ENCODE data around the gene KCND2.
"Not testable (repeated sequence)": the region's sequence is repeated elsewhere in the genome, so short reads cannot be mapped to it uniquely, and the experiment has no call there.

KCND2 gene

DNA sequence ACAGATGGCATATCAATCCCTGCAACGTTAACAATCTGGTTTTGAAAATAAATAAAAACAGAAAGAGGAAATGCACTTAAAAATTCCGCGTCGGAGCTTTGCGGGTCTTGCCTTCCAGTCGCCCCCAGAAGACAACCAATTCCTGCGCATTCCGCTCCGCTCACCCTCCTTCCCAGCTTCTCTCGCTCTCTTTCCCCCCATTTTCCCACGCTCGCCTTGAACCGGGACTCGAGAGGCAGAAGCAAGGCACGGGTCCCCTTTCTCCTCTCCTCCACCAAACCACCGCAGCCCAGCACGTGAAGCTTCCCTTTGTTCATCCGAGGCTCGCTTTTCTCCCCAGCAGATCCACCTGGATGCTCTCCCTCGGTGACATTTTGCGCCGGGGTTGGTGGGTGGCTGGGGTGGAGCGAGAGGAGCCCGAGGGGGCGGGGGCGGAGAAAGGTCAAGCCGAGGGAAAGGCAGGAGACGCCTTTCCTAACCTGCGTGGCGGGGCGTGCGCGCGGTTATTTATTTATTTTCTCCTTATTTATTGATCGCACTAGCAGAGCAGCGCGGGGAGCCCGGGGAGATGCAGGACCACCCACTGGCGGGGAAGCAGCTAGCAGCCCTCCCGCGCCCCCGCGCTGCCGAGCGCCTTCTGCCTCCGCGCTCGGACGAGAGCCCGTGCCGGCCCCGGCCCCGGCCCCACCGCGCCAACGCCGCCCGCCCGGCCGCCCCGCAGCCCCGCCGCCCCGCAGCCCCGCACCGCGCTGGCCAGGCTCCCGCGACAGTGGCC is at the start of gene KCND2:
Gene KCND2, plus strand, starts transcription at position 475 of the 775 bp plus-strand sequence.
- no peak for DNase-seq

GRCh38 chr7:120226188-120226587 is 46.8 kb upstream of the KCND2 start:
- DNase-seq: no peak

GRCh38 chr7:120227255-120227654 is 45.7 kb upstream of the KCND2 start:
- no peak for DNase-seq

- no peak for DNase-seq
These were observed 43.9 kb upstream of the KCND2 start for GRCh38 chr7:120229084-120229483.

- no peak for DNase-seq
These were observed 39.6 kb upstream of the KCND2 start for GRCh38 chr7:120233338-120233737.

DNA sequence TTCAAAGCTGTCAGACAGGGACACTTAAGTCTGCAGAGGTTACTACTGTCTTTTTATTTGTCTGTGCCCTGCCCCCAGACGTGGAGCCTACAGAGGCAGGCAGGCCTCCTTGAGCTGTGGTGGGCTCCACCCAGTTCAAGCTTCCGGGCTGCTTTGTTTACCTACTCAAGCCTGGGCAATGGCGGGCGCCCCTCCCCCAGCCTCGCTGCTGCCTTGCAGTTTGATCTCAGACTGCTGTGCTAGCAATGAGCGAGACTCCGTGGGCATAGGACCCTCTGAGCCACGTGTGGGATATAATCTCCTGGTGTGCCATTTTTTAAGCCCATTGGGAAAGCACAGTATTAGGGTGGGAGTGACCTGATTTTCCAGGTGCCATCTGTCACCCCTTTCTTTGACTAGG is 32.6 kb upstream of the KCND2 start:
- not testable (repeated sequence) for DNase-seq

DNA sequence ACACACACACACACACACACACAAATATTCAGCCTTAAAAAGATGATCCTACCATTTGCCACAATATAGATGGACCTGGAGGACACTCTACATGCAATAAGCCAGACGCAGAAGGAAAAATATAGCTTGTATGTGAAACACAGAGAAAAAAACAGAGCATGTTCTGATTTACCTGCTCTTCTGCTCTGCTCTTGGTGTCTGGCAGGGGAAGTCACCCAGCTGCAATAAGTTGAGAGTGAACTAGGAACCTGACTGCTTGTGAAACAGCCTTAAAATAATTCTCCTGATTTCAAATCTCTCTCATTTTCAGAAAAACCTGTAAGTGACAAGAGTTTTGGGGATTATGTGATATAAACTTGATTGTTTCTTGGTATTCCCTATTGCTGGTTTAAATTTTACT is 31.0 kb upstream of the KCND2 start:
- no peak for DNase-seq

DNA sequence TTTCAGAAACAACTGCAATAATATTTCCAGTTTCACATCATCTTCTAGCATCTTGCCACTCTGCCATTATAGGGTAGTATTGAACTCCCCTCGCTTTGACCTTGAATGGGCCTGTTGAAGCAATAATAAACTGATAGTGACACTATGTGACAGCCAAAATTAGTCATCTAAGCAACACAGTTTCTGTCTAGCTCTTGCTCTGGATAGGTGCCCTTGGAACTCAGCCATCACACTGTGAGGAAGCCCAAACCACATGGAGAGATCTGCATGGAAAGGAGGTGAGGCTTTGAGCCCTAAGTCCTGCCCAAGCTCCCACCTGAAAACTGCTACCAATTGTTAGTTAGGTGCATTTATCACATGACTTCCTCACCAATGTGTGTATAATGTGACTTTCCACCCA is 18.1 kb upstream of the KCND2 start:
- no peak for DNase-seq

DNA sequence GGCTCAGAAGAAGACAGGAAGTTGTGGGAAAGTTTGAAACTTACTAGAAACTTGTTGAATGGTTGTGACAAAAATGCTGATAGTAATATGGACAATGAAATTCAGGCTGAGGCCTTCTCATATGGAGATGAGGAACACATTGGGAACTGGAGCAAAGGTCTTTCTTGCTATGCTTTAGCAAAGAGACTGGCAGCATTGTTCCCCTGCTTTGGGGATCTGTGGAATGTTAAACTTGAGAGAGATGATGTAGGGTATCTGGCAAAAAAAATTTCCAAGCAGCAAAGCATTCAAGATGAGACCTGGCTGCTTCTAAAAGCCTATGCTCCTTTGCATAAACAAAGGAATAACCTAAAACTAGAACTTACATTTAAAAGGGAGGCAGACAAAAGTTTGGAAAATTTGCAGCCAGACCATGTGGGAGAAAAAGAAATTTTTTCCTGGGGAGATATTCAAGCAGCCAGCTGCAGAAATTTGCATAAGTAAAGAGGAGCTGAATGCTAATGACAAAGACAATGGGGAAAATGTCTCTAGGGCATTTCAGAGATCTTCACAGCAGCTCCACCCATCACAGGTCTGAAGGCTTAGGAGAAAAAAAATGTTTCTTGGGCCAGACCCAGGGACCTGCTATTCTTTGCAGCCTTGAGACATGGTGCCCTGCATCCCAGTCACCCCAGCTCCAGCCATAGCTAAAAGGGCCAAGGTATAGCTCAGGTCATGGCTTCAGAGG is 16.5 kb upstream of the KCND2 start:
- DNase-seq: no peak

DNA sequence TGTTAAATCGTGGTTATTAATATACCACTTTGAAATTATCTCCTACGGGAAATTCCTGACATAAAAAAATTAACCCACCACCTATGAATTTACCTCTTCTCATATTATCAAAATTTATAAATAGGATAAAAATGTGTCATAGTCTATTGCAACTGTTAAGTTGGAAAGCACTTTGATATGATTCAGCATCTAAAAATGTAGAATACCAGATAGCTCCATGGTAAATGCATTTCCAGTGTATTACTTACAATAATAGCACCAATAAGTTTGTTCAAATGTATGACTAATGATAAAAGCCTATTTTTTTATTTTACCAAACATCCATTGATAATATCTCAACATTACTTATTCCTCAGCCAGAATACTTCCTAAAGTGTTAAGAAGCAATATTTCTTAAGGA is 13.6 kb upstream of the KCND2 start:
- DNase-seq: no peak

- DNase-seq: no peak
These were observed 12.9 kb upstream of the KCND2 start for GRCh38 chr7:120260111-120260510.

- DNase-seq: no peak
These were observed 714 bp upstream of the KCND2 start for GRCh38 chr7:120272261-120272660.

DNA sequence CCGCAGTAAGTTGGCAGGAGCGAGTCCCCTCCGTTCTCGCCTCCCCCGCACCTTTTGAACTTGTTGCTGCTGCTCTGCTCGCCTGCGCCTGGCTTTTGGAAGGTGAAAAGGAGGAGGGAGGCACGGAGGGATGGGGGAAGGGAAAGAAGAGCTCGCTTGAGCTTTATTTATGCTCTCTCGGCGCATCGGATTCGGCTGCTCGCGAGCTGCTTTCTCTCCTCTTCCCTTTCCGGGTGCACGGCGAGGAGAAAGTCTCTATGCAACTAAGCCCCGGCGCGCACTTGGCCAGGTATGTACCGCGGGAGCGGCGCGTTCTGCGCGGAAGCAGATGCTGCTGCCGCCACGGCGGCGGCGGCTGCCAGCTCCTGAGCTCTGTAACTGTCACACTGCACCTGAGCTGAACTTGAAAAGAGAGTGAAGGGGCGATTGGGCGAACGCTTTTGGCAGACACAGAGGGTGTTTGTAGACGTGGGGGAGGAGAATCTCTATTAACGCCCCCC is 551 bp downstream of the KCND2 start:
- DNase-seq: no peak

- DNase-seq: no peak
These were observed 1.5 kb downstream of the KCND2 start for GRCh38 chr7:120274482-120274881.

- DNase-seq: no peak
These were observed 1.9 kb downstream of the KCND2 start for GRCh38 chr7:120274899-120275298.

- no peak for DNase-seq
These were observed 3.7 kb downstream of the KCND2 start for GRCh38 chr7:120276720-120277119.

- no peak for DNase-seq
These were observed 5.8 kb downstream of the KCND2 start for GRCh38 chr7:120278773-120279172.

- no peak for DNase-seq
These were observed 7.8 kb downstream of the KCND2 start for GRCh38 chr7:120280743-120281142.

DNA sequence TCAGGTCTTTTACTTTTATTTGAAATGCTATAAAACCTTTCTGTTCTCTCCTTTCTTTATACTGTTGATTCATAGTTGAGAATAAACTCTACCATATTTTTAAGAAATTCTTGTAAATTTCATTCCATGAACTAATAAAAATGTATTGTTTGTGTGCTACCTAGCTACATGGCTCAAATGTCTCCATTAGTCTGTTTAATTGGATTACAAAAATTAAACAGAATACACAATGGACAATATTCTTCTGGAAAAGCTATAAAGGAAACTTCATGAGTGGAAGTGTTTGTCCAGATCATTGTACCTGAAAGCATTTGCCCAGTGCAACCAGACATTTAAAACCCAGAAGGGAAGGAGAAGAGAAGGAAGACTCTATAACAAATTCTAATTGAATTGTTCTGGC is 20.1 kb downstream of the KCND2 start:
- no peak for DNase-seq

- no peak for DNase-seq
These were observed 29.2 kb downstream of the KCND2 start for GRCh38 chr7:120302190-120302589.

DNA sequence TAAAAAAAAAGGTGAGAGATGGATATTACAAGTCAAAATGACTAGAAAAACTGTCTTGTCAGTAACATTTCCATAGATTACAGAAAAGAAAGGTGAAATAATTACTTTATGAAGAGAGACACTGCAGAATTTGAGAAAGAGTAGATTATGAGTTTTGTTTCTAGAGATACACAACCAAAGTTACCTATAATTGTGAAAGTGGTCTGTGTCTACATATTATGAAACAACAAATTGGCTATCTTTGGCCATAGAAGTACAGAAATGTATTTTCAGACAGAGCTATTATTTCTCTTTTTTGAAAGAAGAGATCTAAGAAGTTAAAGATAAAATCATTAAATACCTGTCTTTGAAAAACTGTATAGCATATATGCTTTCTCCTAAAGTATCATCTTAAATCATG is 30.1 kb downstream of the KCND2 start:
- no peak for DNase-seq

DNA sequence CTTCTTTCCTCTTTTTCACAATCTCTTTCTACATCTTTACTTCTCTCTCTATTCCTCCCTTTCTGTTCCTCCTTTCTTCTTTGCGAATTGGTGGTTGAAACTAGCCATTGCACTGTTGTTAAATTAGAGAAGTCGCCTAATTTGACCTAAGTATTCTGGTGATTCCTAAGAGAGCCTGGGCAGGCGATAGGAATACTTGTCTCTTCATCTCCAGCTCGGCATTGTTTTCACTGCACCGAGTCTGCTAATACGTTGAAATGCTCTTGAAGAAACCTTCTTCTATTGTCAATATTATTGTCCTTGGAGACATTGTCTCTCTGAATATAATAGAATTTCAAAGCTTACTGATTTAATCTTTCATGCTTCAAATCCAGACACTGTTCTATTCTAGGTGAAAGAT is 31.7 kb downstream of the KCND2 start:
- no peak for DNase-seq

DNA sequence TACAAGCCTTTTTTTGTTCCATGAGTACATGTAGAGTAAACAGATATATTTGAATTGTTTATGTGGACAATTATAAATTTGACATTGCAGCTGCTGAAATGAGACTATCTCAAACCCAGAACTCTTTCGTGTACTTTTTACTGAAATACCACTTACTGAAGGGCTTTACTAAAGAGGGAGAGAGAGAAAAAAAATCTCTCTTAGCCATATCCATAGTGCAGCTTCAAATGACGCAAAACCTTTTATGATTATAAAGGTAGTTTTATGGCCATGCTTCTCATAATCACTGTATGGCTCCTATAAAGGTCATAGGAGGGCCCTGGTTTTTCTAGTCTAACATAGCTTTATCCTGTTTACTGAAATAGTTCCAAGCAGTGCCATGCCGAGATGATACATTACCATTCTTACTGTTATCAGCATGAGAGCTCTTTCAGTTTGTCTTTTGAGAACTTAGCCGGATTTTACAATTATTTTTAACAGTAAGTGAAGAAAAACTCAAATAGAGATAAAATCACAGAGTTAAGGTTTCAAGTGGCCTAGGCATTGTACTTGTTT is 35.1 kb downstream of the KCND2 start:
- no peak for DNase-seq
